ENCODE measurements around the gene GALR1. TPM values are rescaled to one million over a fixed set of nuclear protein-coding genes. Genes with fewer than 3 reads are reported as not detected.

GALR1 gene
- total RNA-seq, 1 experiment from 2014 or later = not detected

DNA sequence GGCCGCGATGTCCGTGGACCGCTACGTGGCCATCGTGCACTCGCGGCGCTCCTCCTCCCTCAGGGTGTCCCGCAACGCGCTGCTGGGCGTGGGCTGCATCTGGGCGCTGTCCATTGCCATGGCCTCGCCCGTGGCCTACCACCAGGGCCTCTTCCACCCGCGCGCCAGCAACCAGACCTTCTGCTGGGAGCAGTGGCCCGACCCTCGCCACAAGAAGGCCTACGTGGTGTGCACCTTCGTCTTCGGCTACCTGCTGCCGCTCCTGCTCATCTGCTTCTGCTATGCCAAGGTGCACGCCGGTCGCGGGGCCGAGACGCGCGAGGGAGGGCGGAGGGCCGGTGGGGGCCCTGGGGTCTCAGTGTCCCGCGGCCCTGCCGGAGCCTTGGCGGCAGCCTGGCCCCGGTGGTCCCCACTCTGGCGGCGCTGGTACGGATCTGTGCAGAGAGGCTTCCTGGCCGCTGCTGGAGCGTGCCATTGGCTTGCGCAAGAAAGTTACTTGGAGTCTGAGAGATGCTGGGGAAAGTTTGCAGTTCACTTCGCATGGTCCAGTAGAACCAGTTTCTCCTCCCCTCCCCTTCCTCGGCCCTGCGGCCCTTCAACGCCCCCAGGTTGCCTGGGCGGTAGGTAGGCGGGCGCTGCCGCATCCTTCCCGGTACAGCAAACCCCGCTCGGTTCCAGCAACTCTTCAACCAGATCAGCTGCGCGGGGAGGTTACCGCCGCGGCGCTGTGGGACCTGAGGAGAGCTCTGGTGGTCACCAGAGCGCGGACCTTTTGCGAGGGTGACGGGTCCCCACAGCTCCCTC lies 1.5 kb downstream of the GALR1 start:
- intact Hi-C loops (cut with micrococcal nuclease) = no loop called here
- Histone ChIP-seq H3K27ac (ENCODE audit: low read depth, low read length) (no peak overlapping the region), H3K4me3 (replicated peaks in 1 of 2; ENCODE audit: low read depth in 1 of 2, low read length in 2 of 2) (no peak overlapping the region), H2AFZ (ENCODE audit: low read depth, low read length, poor library complexity, severe bottlenecking) (no peak overlapping the region), H3K4me1 (ENCODE audit: control insufficient read depth in 1 of 2, insufficient read depth in 2 of 2, low read length in 2 of 2) (peaks cover 2 to 3% of the 10 kb centered on the region in 2 experiments; a peak in 1 of 4 replicates), H3K9me3 (ENCODE audit: control insufficient read depth in 1 of 2, insufficient read depth in 1 of 2, low read depth in 1 of 2, low read length in 2 of 2) (peaks cover 0 to 5% of the 10 kb centered on the region in 2 experiments; a peak in 2 of 4 replicates), H3K4me2 (ENCODE audit: low read length) (no peak overlapping the region), H4K20me1 (ENCODE audit: insufficient read depth) (no peaks in the 10 kb centered on the region), H3K27me3 (ENCODE audit: insufficient read depth, low read length) (no peaks in the 10 kb centered on the region), H3K9me2 (ENCODE audit: insufficient read depth) (no peaks in the 10 kb centered on the region), H3K79me2 (ENCODE audit: insufficient read depth, low read length) (no peaks in the 10 kb centered on the region), H3K36me3 (ENCODE audit: control insufficient read depth in 1 of 2, insufficient read depth in 2 of 2, low read length in 2 of 2) (no peaks in the 10 kb centered on the region), H3K9ac (ENCODE audit: low read length) (no peak overlapping the region)
- DNase-seq (ENCODE audit: low read depth, low spot score) = no peak
- BruUV-seq (replicated peaks) = no TSS peak
- POLR2A ChIA-PET = no interaction called here
- no peak for ATAC-seq
- TF ChIP-seq EZH2 (IDR thresholded peaks at IDR 0.05) (no peak), FOSL1 (IDR thresholded peaks at IDR 0.05; ENCODE audit: low read depth) (no peak), SP1 (IDR thresholded peaks at IDR 0.05; ENCODE audit: low read depth) (no peak), POLR2AphosphoS5 (IDR thresholded peaks at IDR 0.05; ENCODE audit: low read depth, low read length) (no peak), TCF7L2 (IDR thresholded peaks at IDR 0.05; ENCODE audit: borderline replicate concordance, extremely low read depth, insufficient read depth, insufficient read length) (no peak)
- TF ChIP-seq, protein P1, sequence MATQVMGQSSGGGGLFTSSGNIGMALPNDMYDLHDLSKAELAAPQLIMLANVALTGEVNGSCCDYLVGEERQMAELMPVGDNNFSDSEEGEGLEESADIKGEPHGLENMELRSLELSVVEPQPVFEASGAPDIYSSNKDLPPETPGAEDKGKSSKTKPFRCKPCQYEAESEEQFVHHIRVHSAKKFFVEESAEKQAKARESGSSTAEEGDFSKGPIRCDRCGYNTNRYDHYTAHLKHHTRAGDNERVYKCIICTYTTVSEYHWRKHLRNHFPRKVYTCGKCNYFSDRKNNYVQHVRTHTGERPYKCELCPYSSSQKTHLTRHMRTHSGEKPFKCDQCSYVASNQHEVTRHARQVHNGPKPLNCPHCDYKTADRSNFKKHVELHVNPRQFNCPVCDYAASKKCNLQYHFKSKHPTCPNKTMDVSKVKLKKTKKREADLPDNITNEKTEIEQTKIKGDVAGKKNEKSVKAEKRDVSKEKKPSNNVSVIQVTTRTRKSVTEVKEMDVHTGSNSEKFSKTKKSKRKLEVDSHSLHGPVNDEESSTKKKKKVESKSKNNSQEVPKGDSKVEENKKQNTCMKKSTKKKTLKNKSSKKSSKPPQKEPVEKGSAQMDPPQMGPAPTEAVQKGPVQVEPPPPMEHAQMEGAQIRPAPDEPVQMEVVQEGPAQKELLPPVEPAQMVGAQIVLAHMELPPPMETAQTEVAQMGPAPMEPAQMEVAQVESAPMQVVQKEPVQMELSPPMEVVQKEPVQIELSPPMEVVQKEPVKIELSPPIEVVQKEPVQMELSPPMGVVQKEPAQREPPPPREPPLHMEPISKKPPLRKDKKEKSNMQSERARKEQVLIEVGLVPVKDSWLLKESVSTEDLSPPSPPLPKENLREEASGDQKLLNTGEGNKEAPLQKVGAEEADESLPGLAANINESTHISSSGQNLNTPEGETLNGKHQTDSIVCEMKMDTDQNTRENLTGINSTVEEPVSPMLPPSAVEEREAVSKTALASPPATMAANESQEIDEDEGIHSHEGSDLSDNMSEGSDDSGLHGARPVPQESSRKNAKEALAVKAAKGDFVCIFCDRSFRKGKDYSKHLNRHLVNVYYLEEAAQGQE (IDR thresholded peaks at IDR 0.05; ENCODE audit: low read depth) = no peak
- RAD21 ChIA-PET (ENCODE audit: low non-redundant PET in 1 of 2, low total read pairs in 2 of 2, uncharacterized antibody in 2 of 2, unreplicated experiment in 2 of 2) = no interaction called here
- CTCF ChIA-PET = no interaction called here
